CD4-positive, alpha-beta memory T cell (primary cell): ENCODE data around the gene ARMC8. TPM values are rescaled to one million over a fixed set of nuclear protein-coding genes. Genes with fewer than 3 reads are reported as not detected.
A peak's percentile ranks its signal among the peaks of the same experiment; 100 is the strongest.

Experiments
- CTCF ChIA-PET: fragments of 350-600 bp; sonication (Branson Sonifier 250); formaldehyde crosslinking; loops from one replicate; lab custom pipeline; 2021; ENCODE audit warnings: inconsistent platforms; ENCODE audit not compliant: partially characterized antibody; lab: Charles Lee
- POLR2A ChIA-PET: fragments of 350-600 bp; sonication (Branson Sonifier 250); formaldehyde crosslinking; loops from one replicate; lab custom pipeline; 2021; ENCODE audit not compliant: partially characterized antibody; lab: Charles Lee
- DNase-seq, 5 donors: peaks; one replicate each; pipeline versions ENCODE4 v3.0.0 to v3.0.0-alpha.2; 2020 to 2022; ENCODE audit warnings: mixed read lengths in 1 of 5
- H3K27ac ChIP-seq: one replicate; pipeline ENCODE4 v1.7.0; 2013; ENCODE audit warnings: low read depth, low read length
- H3K27me3 ChIP-seq: 2 replicates; pipeline ENCODE4 v1.7.0; 2013; ENCODE audit warnings: mild to moderate bottlenecking, low read length, moderate library complexity; ENCODE audit not compliant: insufficient read depth
- H3K36me3 ChIP-seq: 2 replicates; pipeline ENCODE4 v1.7.0; 2013; ENCODE audit warnings: mild to moderate bottlenecking, low read length, moderate library complexity; ENCODE audit not compliant: insufficient read depth
- H3K4me1 ChIP-seq: 2 replicates; pipeline ENCODE4 v1.7.0; 2013; ENCODE audit warnings: mild to moderate bottlenecking, low read length, moderate library complexity; ENCODE audit not compliant: insufficient read depth
- H3K4me3 ChIP-seq, 2 donors: one replicate each; pipeline ENCODE4 v1.7.0; 2013; ENCODE audit warnings: low read length in 2 of 2, mild to moderate bottlenecking in 1 of 2
- H3K9me3 ChIP-seq, 2 donors: one replicate each; pipeline ENCODE4 v1.7.0; 2013; ENCODE audit warnings: low read length in 2 of 2, control low read depth in 1 of 2; ENCODE audit not compliant: control insufficient read depth in 1 of 2
- H3K27ac Mint-ChIP-seq, 7 donors: one replicate each; pipeline ENCODE4 v1.8.0; 2020 to 2021; ENCODE audit warnings: mixed read lengths in 7 of 7, mild to moderate bottlenecking in 6 of 7, inconsistent platforms in 3 of 7, moderate library complexity in 3 of 7
- H3K27me3 Mint-ChIP-seq, 2 donors: one replicate each; pipeline ENCODE4 v1.8.0; 2020 to 2021; ENCODE audit warnings: mixed read lengths in 2 of 2
- H3K36me3 Mint-ChIP-seq, 2 donors: one replicate each; pipeline ENCODE4 v1.8.0; 2020 to 2021; ENCODE audit warnings: mixed read lengths in 2 of 2, inconsistent platforms in 1 of 2, mild to moderate bottlenecking in 1 of 2
- H3K4me1 Mint-ChIP-seq, 4 donors: one replicate each; pipeline ENCODE4 v1.8.0; 2020 to 2021; ENCODE audit warnings: mixed read lengths in 4 of 4, mild to moderate bottlenecking in 1 of 4
- H3K4me3 Mint-ChIP-seq, 8 donors: one replicate each; pipeline ENCODE4 v1.8.0; 2020 to 2021; ENCODE audit warnings: mixed read lengths in 8 of 8, mild to moderate bottlenecking in 7 of 8, moderate library complexity in 6 of 8, inconsistent platforms in 3 of 8
- H3K9me3 Mint-ChIP-seq, 8 donors: one replicate each; pipeline ENCODE4 v1.8.0; 2020 to 2021; ENCODE audit warnings: mixed read lengths in 8 of 8, mild to moderate bottlenecking in 5 of 8, inconsistent platforms in 3 of 8, moderate library complexity in 1 of 8
- intact Hi-C: fragments of 100-400 bp; cut with micrococcal nuclease; formaldehyde crosslinking; loops from one replicate; pipeline ENCODE4 v1.15.1; 2023
- polyA plus RNA-seq, 2 donors: library from polyadenylated mRNA; unstranded; fragments of 300-500 nt; fragmentation: Illumina TruSeq; gene quantifications; one replicate each; pipeline ENCODE4 v1.2.3, GENCODE V29; 2021
- total RNA-seq, 2 experiments: library from RNA; stranded (reverse); gene quantifications; one replicate each; pipeline ENCODE4 v1.2.3, GENCODE V29; 2021

Gene ARMC8
- total and polyA plus RNA-seq, 4 experiments from 2014 or later: 52.0 to 72.6 (median 62.2) TPM

GRCh38 chr3:138206196-138206595, 19.1 kb downstream of the ARMC8 start:
- Histone ChIP-seq H3K9me3 (no peaks in the 10 kb centered on the region), H3K27ac (no peak overlapping the region), H3K4me3 (no peak overlapping the region), H3K27me3 (no peaks in the 10 kb centered on the region), H3K4me1 (peaks cover 6% of the 10 kb centered on the region), H3K36me3 (no peaks in the 10 kb centered on the region)
- no peaks in the 10 kb centered on the region for H3K27me3 Mint-ChIP-seq
- peaks cover 0 to 3% (median 0%) of the 10 kb centered on the region in 8 donors for H3K9me3 Mint-ChIP-seq
- H3K4me3 Mint-ChIP-seq: no peak overlapping the region
- H3K27ac Mint-ChIP-seq: peak overlapping the region in 2 of 7 donors; percentile 59
- ChIA-PET POLR2A (no interaction called here), CTCF (no interaction called here)
- H3K4me1 Mint-ChIP-seq: peaks cover 35 to 68% (median 47%) of the 10 kb centered on the region in 4 donors
- DNase-seq: no peak
- intact Hi-C loops: no loop called here
- peaks cover 11 to 16% of the 10 kb centered on the region in 2 donors for H3K36me3 Mint-ChIP-seq

DNA sequence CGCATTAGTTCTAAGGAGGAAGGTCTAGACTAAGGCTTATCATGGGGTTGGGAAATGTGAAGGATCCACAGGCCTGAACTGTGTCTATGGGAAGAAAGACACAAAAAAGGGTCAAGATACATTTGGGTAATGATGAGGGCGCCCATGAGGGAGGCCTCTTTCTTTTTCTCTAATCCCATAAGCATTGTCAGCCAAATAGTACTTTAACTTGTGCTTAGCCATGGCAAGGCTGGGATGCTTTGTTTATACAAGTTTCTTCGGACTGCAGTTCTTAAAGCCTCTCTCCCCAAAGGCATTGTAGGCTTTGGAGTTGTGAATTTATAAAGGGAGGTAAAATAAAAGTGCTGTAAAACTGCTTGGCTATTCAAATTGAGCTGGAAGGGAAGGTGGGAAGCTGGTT, 23.4 kb downstream of the ARMC8 start:
- CTCF ChIA-PET: interaction anchor here (1.6 kb wide), 1 partner anchor 20 kb away, joined by 4 read pairs; no protein-coding TSS in a partner anchor
- H3K27ac Mint-ChIP-seq: peak overlapping the region in 1 of 7 donors; percentile 15
- peaks cover 22 to 31% of the 10 kb centered on the region in 2 donors for H3K36me3 Mint-ChIP-seq
- H3K4me1 Mint-ChIP-seq: peaks cover 21 to 51% (median 28%) of the 10 kb centered on the region in 4 donors
- Histone ChIP-seq H3K27me3 (no peaks in the 10 kb centered on the region), H3K4me3 (no peak overlapping the region), H3K4me1 (no peaks in the 10 kb centered on the region), H3K27ac (no peak overlapping the region), H3K36me3 (no peaks in the 10 kb centered on the region), H3K9me3 (no peaks in the 10 kb centered on the region)
- no peaks in the 10 kb centered on the region for H3K27me3 Mint-ChIP-seq
- H3K4me3 Mint-ChIP-seq: no peak overlapping the region
- DNase-seq: no peak
- POLR2A ChIA-PET: interaction anchor here (0.6 to 0.7 kb wide), 2 partner anchors 24 to 46 kb away, joined by 3 read pairs; no protein-coding TSS in a partner anchor
- intact Hi-C loops: no loop called here
- peaks cover 0 to 3% (median 0%) of the 10 kb centered on the region in 8 donors for H3K9me3 Mint-ChIP-seq

DNA sequence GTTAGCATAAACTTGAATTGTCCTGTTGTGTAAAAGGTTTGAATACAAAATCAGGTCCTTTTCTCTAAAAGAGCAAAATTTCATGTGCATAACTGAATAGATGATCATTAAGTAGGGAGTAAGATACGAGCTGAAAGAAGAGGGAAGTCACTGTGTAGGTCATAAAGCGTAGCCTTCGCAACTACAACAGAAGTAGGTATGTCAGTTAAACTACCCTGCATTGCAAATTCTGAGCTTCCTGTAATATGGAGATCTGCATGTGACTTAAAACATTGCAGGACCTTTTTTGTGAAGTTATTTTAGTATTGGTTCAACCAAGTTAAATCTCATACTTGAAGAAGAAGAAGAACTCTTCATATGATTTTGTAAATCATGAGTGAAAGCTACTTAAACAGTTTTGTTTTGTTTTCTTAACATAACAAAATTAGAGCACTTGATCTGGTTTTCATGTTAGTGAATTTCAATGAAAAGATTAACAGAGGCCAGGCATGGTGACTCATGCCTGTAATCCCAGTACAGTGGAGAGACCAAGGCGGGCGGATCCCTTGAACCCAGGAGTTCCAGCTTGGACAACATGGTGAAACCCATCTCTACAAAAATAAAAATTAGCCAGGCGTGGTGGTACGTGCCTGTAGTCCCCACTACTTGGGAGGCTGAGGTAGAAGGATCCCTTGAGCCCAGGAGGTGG, 26.4 kb downstream of the ARMC8 start:
- peak overlapping the region in 1 of 7 donors; percentile 23 for H3K27ac Mint-ChIP-seq
- H3K9me3 ChIP-seq: no peaks in the 10 kb centered on the region
- no peak overlapping the region for H3K4me3 ChIP-seq
- peaks cover 21 to 39% of the 10 kb centered on the region in 2 donors for H3K36me3 Mint-ChIP-seq
- no peaks in the 10 kb centered on the region for H3K36me3 ChIP-seq
- intact Hi-C loops: no loop called here
- no peaks in the 10 kb centered on the region for H3K4me1 ChIP-seq
- H3K27me3 ChIP-seq: no peaks in the 10 kb centered on the region
- no peaks in the 10 kb centered on the region for H3K27me3 Mint-ChIP-seq
- no peaks in the 10 kb centered on the region for H3K9me3 Mint-ChIP-seq
- H3K4me1 Mint-ChIP-seq: peaks cover 18 to 38% (median 22%) of the 10 kb centered on the region in 4 donors
- H3K27ac ChIP-seq: no peak overlapping the region
- ChIA-PET CTCF (interaction anchor here (1.2 kb wide), 1 partner anchor 17 kb away, joined by 3 read pairs; no protein-coding TSS in a partner anchor), POLR2A (no interaction called here)
- no peak for DNase-seq
- no peak overlapping the region for H3K4me3 Mint-ChIP-seq

DNA sequence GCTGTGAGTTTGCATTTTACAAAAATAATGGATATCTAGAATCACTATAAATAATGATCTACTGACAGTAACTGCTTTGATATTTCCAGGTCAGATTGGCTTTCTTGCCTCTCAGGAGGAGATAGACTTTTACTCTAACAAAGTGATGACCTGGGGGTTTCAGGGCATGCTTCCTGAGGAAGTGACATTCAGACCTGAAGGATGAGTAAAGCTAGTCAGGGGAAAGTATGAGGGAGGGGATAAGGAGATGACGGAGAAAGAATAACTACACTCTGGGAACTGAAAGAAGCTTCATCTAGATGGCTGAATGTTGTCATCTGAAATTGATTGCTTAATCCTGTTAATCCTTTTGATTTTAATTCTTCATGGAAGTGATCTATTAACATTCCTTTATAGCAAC, 32.2 kb downstream of the ARMC8 start:
- peak overlapping the region in 1 of 8 donors; percentile 1 for H3K4me3 Mint-ChIP-seq
- Histone ChIP-seq H3K4me1 (peaks cover 7% of the 10 kb centered on the region), H3K27me3 (no peaks in the 10 kb centered on the region), H3K36me3 (peaks cover 5% of the 10 kb centered on the region), H3K4me3 (no peak overlapping the region), H3K9me3 (no peaks in the 10 kb centered on the region), H3K27ac (no peak overlapping the region)
- intact Hi-C loops: no loop called here
- no peaks in the 10 kb centered on the region for H3K27me3 Mint-ChIP-seq
- peaks cover 21 to 39% of the 10 kb centered on the region in 2 donors for H3K36me3 Mint-ChIP-seq
- H3K9me3 Mint-ChIP-seq: no peaks in the 10 kb centered on the region
- POLR2A ChIA-PET: no interaction called here
- DNase-seq: no peak
- peaks cover 29 to 35% (median 30%) of the 10 kb centered on the region in 4 donors for H3K4me1 Mint-ChIP-seq
- peak overlapping the region in 4 of 7 donors; percentile 15 to 73 (median 40) for H3K27ac Mint-ChIP-seq
- CTCF ChIA-PET: interaction anchor here (0.7 to 1.3 kb wide), 2 partner anchors 101 to 109 kb away, joined by 3 read pairs; no protein-coding TSS in a partner anchor

DNA sequence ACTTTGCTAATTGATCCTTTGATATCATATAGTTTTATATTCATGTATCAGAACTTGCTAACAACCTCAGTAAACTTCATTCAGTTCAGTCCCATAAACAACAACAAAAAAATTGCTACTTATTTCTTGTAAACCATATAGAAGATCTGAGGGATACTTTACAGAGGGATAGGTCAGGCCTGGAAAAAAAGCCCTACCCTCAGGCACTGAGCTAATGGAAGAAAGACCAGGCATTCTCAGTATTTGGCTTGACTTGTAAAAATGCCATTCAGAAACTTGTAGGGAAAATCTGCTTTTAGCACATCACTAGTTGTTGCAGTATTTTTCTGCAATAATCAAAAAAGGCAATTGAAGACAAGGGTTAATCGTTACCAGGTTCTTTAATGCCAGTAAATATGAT, 33.1 kb downstream of the ARMC8 start:
- no peaks in the 10 kb centered on the region for H3K27me3 ChIP-seq
- H3K9me3 Mint-ChIP-seq: no peaks in the 10 kb centered on the region
- H3K27me3 Mint-ChIP-seq: no peaks in the 10 kb centered on the region
- peaks cover 15% of the 10 kb centered on the region for H3K36me3 ChIP-seq
- no peak overlapping the region for H3K4me3 ChIP-seq
- H3K4me3 Mint-ChIP-seq: no peak overlapping the region
- ChIA-PET POLR2A (no interaction called here), CTCF (interaction anchor here (1.3 kb wide), 1 partner anchor 102 kb away, joined by 3 read pairs; no protein-coding TSS in a partner anchor)
- no peak overlapping the region for H3K27ac ChIP-seq
- H3K4me1 ChIP-seq: peaks cover 7% of the 10 kb centered on the region
- no peak for DNase-seq
- peaks cover 29 to 35% (median 30%) of the 10 kb centered on the region in 4 donors for H3K4me1 Mint-ChIP-seq
- H3K9me3 ChIP-seq: no peaks in the 10 kb centered on the region
- intact Hi-C loops: no loop called here
- H3K27ac Mint-ChIP-seq: peak overlapping the region in 3 of 7 donors; percentile 8 to 57 (median 14)
- peaks cover 29 to 47% of the 10 kb centered on the region in 2 donors for H3K36me3 Mint-ChIP-seq

- POLR2A ChIA-PET: no interaction called here
- CTCF ChIA-PET: no interaction called here
- H3K36me3 Mint-ChIP-seq: peaks cover 33 to 52% of the 10 kb centered on the region in 2 donors
- H3K36me3 ChIP-seq: peaks cover 20% of the 10 kb centered on the region
- intact Hi-C loops: no loop called here
- no peak overlapping the region for H3K4me3 ChIP-seq
- no peak for DNase-seq
- peaks cover 7% of the 10 kb centered on the region for H3K4me1 ChIP-seq
- H3K9me3 Mint-ChIP-seq: no peaks in the 10 kb centered on the region
- peak overlapping the region in 3 of 7 donors; percentile 15 to 52 (median 23) for H3K27ac Mint-ChIP-seq
- no peak overlapping the region for H3K4me3 Mint-ChIP-seq
- H3K27me3 Mint-ChIP-seq: no peaks in the 10 kb centered on the region
- H3K4me1 Mint-ChIP-seq: peaks cover 29 to 35% (median 30%) of the 10 kb centered on the region in 4 donors
- no peaks in the 10 kb centered on the region for H3K27me3 ChIP-seq
- H3K9me3 ChIP-seq: no peaks in the 10 kb centered on the region
- no peak overlapping the region for H3K27ac ChIP-seq
Observed at GRCh38 chr3:138220788-138221187, 33.7 kb downstream of the ARMC8 start.

DNA sequence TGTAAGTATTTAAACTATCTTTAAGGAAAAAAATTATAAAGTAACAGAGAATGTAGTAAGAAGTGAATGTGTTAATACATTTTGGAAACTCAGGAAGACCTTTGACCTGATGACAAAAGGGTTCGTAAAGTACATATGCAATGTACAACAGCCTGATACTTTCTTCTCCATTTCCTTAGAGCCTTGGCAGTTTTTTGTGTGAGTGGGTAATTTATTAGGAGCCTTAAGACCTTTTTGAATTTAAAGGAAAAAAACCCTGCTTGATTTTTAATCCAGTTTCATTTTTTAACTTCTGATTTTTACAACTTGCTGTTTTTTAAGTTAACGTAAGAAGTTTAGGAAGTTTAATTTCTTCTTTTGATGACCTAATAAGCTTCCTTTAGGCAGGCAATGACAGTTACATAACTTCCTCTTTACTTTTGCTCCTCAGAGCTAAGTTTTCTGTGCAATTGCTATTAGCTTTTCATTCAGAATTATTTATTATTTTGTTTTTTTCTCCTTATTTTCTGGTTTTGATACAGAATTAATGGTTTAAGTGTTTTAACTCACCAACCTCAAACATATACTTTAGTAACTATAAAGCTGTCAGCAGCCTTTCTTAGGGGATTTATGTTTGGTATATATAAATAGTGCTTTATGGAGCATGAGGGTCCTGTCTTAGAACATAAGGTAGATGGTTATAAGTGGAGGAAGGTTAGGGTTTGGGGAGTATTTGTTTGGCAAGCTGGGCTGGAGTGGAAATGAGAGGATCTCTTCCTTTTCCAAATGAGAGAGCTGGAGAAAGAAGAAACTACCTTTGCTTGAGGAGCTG, 35.2 kb downstream of the ARMC8 start:
- CTCF ChIA-PET: interaction anchor here (0.6 kb wide), 1 partner anchor 1831 kb away, joined by 5 read pairs; no protein-coding TSS in a partner anchor
- Mint-ChIP-seq H3K36me3 (peaks cover 38 to 59% of the 10 kb centered on the region in 2 donors), H3K27me3 (no peaks in the 10 kb centered on the region), H3K4me3 (no peak overlapping the region), H3K27ac (peak overlapping the region in 6 of 7 donors; percentile 10 to 81 (median 40)), H3K4me1 (peaks cover 28 to 35% (median 32%) of the 10 kb centered on the region in 4 donors), H3K9me3 (no peaks in the 10 kb centered on the region)
- Histone ChIP-seq H3K27ac (no peak overlapping the region), H3K4me1 (peaks cover 7% of the 10 kb centered on the region), H3K36me3 (peaks cover 20% of the 10 kb centered on the region), H3K9me3 (no peaks in the 10 kb centered on the region), H3K4me3 (no peak overlapping the region), H3K27me3 (no peaks in the 10 kb centered on the region)
- no peak for DNase-seq
- POLR2A ChIA-PET: no interaction called here
- intact Hi-C loops: no loop called here
